HEK293T (cell line): ENCODE data around the gene SAFB.

Experiments used
- ARNT ChIP-seq: fragments of 450-650 bp; IDR thresholded peaks from 2 replicates; pipeline ENCODE4 v1.6.1; 2017; ENCODE audit warnings: mild to moderate bottlenecking
- BHLHE40 ChIP-seq: fragments of 450-650 bp; IDR thresholded peaks from 2 replicates; pipeline ENCODE4 v1.6.1; 2016; ENCODE audit warnings: mild to moderate bottlenecking, moderate library complexity, borderline replicate concordance
- ELF4 ChIP-seq: fragments of 450-650 bp; IDR thresholded peaks from 2 replicates; pipeline ENCODE4 v1.6.1; 2017; ENCODE audit warnings: antibody characterized with exemption
- FOXA1 ChIP-seq: fragments of 450-650 bp; IDR thresholded peaks from 2 replicates; pipeline ENCODE4 v1.6.1; 2016; ENCODE audit warnings: mild to moderate bottlenecking
- FOXK2 ChIP-seq: fragments of 450-650 bp; IDR thresholded peaks from 2 replicates; pipeline ENCODE4 v1.6.1; 2016; ENCODE audit warnings: mild to moderate bottlenecking
- FOXM1 ChIP-seq: fragments of 450-650 bp; IDR thresholded peaks from 2 replicates; pipeline ENCODE4 v1.6.1; 2017; ENCODE audit warnings: mild to moderate bottlenecking, borderline replicate concordance
- HDGF ChIP-seq: fragments of 450-650 bp; IDR thresholded peaks from 2 replicates; pipeline ENCODE4 v1.6.1; 2017; ENCODE audit warnings: antibody characterized with exemption, borderline replicate concordance
- L3MBTL2 ChIP-seq: fragments of 450-650 bp; conservative IDR thresholded peaks from 2 replicates; pipeline ENCODE4 v1.6.1; 2016; ENCODE audit warnings: mild to moderate bottlenecking
- LEF1 ChIP-seq: fragments of 450-650 bp; IDR thresholded peaks from 2 replicates; pipeline ENCODE4 v1.6.1; 2017; ENCODE audit warnings: mild to moderate bottlenecking, borderline replicate concordance
- NFRKB ChIP-seq: fragments of 450-650 bp; IDR thresholded peaks from 2 replicates; pipeline ENCODE4 v1.6.1; 2016; ENCODE audit warnings: mild to moderate bottlenecking, moderate library complexity
- PKNOX1 ChIP-seq: fragments of 450-650 bp; IDR thresholded peaks from 2 replicates; pipeline ENCODE4 v1.6.1; 2016
- SP1 ChIP-seq: fragments of 450-650 bp; IDR thresholded peaks from 2 replicates; pipeline ENCODE4 v1.6.1; 2017
- SUZ12 ChIP-seq: fragments of 450-650 bp; IDR thresholded peaks from 2 replicates; pipeline ENCODE4 v1.6.1; 2016; ENCODE audit warnings: mild to moderate bottlenecking
- TARDBP ChIP-seq: fragments of 450-650 bp; IDR thresholded peaks from 2 replicates; pipeline ENCODE4 v1.6.1; 2016

DNA sequence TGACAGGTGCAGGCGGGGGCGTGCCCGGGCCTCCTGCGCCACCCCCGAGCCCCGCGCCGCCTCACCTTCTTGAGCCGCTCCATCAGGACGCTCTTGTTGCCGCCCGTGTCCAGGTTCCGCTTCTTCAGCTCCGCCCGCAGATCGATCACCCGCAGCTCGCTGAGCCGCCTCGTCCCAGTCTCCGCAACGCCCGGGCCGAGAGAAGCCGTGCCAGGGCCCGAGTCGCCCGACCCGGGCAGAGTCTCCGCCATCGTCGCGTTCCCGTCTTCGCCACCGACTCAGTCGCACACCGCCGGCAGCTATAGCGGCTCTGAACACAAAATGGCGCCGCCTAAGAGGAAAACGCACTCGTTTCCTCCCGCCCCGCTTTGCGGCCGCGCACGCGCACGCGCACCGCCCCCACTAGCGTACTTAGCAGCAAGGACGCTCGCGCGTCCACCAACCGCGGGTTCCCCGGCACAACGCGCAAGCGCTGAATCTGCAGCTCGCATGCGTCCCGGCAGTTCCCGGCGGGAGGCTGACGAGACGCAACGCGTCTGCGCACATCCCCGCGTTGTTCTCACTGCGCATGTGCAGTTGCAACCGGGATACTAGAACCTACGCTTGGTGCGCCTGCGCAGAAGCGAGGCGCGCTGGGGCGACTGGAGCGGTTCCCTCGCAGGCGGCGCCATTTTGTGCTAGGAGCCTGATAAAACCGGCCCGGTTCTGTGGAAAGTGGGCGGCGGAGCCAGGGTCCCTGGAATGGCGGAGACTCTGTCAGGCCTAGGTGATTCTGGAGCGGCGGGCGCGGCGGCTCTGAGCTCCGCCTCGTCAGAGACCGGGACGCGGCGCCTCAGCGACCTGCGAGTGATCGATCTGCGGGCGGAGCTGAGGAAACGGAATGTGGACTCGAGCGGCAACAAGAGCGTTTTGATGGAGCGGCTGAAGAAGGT is at the start of gene SAFB, which contains the start of gene SAFB2:
- TF ChIP-seq ELF4 (0 out of 2 replicates have a peak, but pooled peaks have one; percentile 23), LEF1 (no peak), BHLHE40 (no peak), NFRKB (no peak), HDGF (no peak), PKNOX1 (no peak), FOXM1 (no peak), SP1 (no peak), SUZ12 (no peak), FOXK2 (no peak), FOXA1 (no peak), L3MBTL2 (0 out of 2 replicates have a peak, but pooled peaks have one; percentile 12), ARNT (no peak), TARDBP (no peak)
